22Rv1 (cell line): ENCODE results near the gene SIGLEC10.

Experiments
- H3K27ac ChIP-seq: fragments of 450-650 bp; 2 replicates; pipeline ENCODE4 v1.5.1; 2017
- ZFX ChIP-seq: fragments of 450-650 bp; IDR thresholded peaks from 2 replicates; pipeline ENCODE4 v1.6.1; 2017; ENCODE audit warnings: antibody characterized with exemption, borderline replicate concordance
- TF ChIP-seq, protein P1 (sequence below): fragments of 450-650 bp; IDR thresholded peaks from 2 replicates; pipeline ENCODE4 v1.5.1; 2017; ENCODE audit warnings: mild to moderate bottlenecking

Gene SIGLEC10

GRCh38 chr19:51458899-51459505 lies 41.6 kb upstream of the SIGLEC10 start:
- H3K27ac ChIP-seq, result no peak overlapping the region
- TF ChIP-seq, protein P1, sequence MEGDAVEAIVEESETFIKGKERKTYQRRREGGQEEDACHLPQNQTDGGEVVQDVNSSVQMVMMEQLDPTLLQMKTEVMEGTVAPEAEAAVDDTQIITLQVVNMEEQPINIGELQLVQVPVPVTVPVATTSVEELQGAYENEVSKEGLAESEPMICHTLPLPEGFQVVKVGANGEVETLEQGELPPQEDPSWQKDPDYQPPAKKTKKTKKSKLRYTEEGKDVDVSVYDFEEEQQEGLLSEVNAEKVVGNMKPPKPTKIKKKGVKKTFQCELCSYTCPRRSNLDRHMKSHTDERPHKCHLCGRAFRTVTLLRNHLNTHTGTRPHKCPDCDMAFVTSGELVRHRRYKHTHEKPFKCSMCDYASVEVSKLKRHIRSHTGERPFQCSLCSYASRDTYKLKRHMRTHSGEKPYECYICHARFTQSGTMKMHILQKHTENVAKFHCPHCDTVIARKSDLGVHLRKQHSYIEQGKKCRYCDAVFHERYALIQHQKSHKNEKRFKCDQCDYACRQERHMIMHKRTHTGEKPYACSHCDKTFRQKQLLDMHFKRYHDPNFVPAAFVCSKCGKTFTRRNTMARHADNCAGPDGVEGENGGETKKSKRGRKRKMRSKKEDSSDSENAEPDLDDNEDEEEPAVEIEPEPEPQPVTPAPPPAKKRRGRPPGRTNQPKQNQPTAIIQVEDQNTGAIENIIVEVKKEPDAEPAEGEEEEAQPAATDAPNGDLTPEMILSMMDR, result no peak
- no peak for TF ChIP-seq ZFX

DNA sequence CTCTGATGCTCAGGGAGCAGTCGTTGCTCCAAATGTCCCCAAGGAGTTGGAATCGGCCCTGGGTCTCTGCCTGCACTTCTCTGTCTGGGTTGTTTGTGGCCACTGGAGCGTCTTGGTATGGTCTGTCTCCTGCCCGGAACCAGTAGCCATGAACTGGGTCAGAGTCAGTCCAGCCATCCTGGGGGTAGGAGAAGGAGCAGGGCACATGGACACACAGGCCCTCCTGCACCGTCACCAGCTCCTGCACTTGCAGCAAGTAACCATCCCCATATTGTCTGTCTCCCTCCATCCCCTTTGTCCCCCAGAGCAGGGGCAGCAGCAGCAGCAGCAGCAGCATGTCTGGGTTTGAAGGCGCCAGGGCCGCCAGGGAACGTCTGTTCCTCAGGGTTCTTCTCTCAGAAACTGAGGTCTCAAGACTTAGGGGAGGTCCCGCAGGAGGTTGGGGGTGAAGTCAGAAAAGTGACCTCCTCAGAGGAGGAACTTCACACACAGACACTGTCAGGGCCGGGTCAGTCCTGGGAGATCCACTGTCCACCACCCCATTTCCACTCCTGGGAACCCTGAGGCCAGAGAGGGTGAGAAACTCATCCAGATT lies 40.7 kb upstream of the SIGLEC10 start, which contains the start of gene SIGLEC8:
Gene SIGLEC8, minus strand, starts transcription at position 404 of the 595 bp plus-strand sequence. Its CDS starts 67 bp downstream, at position 337.
- no peak within 1 kb of the TSS for H3K27ac ChIP-seq
- TF ChIP-seq, protein P1, result no peak

- H3K27ac ChIP-seq, result no peak overlapping the region
- TF ChIP-seq ZFX, result no peak
- TF ChIP-seq, protein P1, result no peak
Observed at GRCh38 chr19:51457351-51458013, 40.0 kb upstream of the SIGLEC10 start.

GRCh38 chr19:51456541-51457290 lies 39.3 kb upstream of the SIGLEC10 start:
- no peak overlapping the region for H3K27ac ChIP-seq
- TF ChIP-seq, protein P1, result no peak
- TF ChIP-seq ZFX, result no peak

DNA sequence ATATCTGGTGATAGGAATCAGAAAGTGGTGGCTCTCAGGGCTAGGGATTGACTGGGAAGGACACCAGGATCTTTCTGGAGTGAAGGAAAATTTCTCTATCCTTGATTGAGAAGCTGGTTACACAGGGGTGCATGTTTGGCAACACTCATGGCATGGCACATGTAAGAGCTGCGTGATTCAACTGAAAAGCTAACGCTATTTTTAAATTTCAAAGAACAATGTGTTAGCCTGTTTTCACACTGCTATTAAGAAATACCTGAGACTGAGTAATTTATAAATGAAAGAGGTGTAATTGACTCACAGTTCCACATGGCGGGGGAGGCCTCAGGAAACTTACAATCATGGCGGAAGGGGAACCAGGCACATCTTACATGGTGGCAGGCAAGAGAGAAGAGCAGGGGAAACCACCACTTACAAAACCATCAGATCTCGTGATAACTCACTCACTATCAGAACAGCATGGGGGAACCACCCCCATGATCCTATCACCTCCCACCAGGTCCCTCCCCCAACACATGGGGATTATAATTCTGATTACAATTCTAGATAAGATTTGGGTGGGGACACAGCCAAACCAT lies 33.4 kb upstream of the SIGLEC10 start:
- no peak overlapping the region for H3K27ac ChIP-seq
- TF ChIP-seq, protein P1, result no peak
- no peak for TF ChIP-seq ZFX

GRCh38 chr19:51448411-51449016 lies 31.1 kb upstream of the SIGLEC10 start:
- no peak for TF ChIP-seq ZFX
- TF ChIP-seq, protein P1, result no peak
- no peak overlapping the region for H3K27ac ChIP-seq
